ENCODE measurements around the gene ZBTB42. TPM values are rescaled to one million over a fixed set of nuclear protein-coding genes. Genes with fewer than 3 reads are reported as not detected.
"Not testable (repeated sequence)": the region's sequence is repeated elsewhere in the genome, so short reads cannot be mapped to it uniquely, and the experiment has no call there.

ZBTB42 gene
- total and polyA plus RNA-seq, 12 donors = 1.8 to 9.2 (median 5.9) TPM

DNA sequence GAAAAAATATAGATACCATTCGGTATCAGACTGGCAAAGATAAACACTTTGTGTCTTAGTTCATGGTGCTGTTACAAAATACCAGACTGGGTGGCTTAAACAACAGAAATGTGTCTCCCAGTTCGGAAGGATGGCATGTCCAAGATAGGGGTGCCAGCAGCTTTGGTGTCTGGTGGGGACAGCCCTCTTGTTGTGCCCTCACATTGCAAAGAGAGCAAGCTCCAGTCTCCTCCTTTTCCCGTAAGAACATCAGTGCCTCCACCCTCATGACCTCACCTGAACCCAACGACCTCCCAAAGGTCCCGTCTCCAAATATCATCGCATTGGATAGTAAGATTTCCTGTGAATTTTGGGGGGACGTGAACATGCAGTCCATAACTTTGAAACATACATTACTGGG, 12.4 kb downstream of the ZBTB42 start:
- DNase-seq = no peak
- Histone ChIP-seq H3K27ac (no peak overlapping the region), H3K36me3 (peaks cover 0 to 6% (median 0%) of the 10 kb centered on the region in 9 donors), H3K4me3 (no peak overlapping the region), H3K27me3 (no peaks in the 10 kb centered on the region), H3K9me3 (peaks cover 0 to 6% (median 0%) of the 10 kb centered on the region in 11 donors), H3K4me1 (peaks cover 0 to 34% (median 30%) of the 10 kb centered on the region in 9 donors)
- no peak for TF ChIP-seq CTCF (IDR thresholded peaks at IDR 0.05)
- WGBS, 2 donors = 91% methylated on average over 7 of the region's 7 CpGs
- ATAC-seq = no peak
- intact Hi-C loops (cut with DNase I) = no loop called here

DNA sequence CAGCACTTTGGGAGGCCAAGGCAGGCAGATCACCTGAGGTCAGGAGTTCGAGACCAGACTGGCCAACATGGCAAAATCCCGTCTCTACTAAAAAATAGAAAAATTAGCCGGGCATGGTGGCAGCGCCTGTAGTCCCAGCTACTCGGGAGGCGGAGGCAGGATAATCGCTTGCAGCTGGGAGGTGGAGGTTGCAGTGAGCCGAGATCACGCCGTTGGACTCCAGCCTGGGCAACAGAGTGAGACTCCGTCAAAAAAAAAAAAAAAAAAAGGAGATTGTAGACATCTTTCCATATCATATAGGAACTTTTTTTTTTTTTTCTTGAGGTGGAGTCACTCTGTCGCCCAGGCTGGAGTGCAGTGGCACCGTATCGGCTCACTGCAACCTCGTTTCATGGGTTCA, 13.8 kb downstream of the ZBTB42 start:
- H3K9me3 ChIP-seq; H3K36me3 ChIP-seq; intact Hi-C loops (cut with DNase I); ATAC-seq; DNase-seq; H3K27me3 ChIP-seq: not testable (repeated sequence)
- WGBS, 2 donors = 84 to 88% methylated on average over 15 of the region's 15 CpGs
- peaks cover 0 to 34% (median 30%) of the 10 kb centered on the region in 9 donors for H3K4me1 ChIP-seq
- peak overlapping the region in 9 of 10 donors; percentile 76 to 97 (median 91) for H3K4me3 ChIP-seq
- peak overlapping the region in 6 of 10 donors; percentile 92 to 98 (median 96) for H3K27ac ChIP-seq

DNA sequence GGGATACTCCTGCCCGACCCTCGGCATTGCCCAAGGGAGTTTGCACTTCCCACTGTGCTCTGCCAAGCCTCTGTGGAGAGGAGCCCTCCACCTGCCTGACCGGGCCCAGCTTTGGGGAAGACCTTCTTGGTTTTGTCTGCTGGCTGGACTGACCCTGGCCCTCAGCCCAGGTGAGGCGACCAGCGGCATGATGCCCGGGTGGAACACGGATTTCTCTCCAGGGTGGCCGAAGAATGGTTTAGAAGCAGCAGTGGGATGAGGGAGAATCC, 15.6 kb downstream of the ZBTB42 start:
- TF ChIP-seq CTCF (IDR thresholded peaks at IDR 0.05) = no peak

DNA sequence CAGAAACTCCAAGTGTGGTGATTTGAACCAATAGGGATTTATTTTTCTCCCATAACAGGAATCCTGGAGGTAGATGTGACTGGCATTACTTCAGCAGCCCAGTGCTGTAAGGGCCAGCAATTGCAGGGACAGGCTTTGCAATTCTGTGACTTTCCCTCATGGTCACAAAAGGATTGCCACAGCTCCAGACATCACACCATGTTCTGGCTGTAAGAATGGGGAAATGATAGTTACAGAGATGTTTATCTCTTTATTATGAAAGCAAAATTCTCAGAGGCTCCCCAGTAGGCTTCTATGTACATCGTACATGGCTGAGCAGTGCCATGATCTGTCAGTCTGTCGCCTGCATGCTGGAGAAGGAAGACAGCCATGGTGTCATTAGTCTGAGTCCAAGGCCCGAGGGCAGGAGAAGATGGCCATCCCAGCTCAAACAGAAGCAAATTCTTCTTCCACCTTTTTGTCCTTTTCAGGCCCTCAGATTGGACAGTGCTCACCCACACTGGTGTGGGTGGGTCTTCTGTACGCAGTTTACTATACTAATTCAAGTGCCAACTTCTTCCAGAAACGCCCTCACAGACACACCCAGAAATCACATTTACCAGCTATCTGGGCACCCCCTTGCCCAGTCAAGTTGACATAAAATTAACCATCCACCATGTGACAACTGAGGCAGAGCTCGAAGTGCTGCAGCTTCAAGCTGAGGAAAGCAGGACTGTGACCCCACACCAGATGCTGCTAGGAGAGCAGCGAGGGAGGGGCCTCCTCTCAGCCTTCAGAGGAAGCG, 17.2 kb downstream of the ZBTB42 start:
- H3K27me3 ChIP-seq = no peaks in the 10 kb centered on the region
- peaks cover 0 to 7% (median 0%) of the 10 kb centered on the region in 11 donors for H3K9me3 ChIP-seq
- WGBS, 2 donors = 96 to 97% methylated on average over 8 of the region's 8 CpGs
- no peak for DNase-seq
- no peak for TF ChIP-seq CTCF (IDR thresholded peaks at IDR 0.05)
- H3K27ac ChIP-seq = no peak overlapping the region
- H3K4me1 ChIP-seq = peaks cover 0 to 39% (median 32%) of the 10 kb centered on the region in 9 donors
- peaks cover 0 to 6% (median 0%) of the 10 kb centered on the region in 9 donors for H3K36me3 ChIP-seq
- H3K4me3 ChIP-seq = no peak overlapping the region
- no peak for ATAC-seq
- intact Hi-C loops (cut with DNase I) = loop anchor here in 1 of 10 donors (2.0 kb wide), 1 partner anchor 63 kb away; no protein-coding TSS in a partner anchor

More for the DNA sequence above, 15.6 kb downstream of the ZBTB42 start:
- H3K4me3 ChIP-seq = peak overlapping the region; percentile 76 to 97 (median 92)
- ATAC-seq (peak in 1 of 8 donors; percentile 5), DNase-seq (no peak)
- H3K27me3 ChIP-seq = no peaks in the 10 kb centered on the region
- H3K27ac ChIP-seq = peak overlapping the region; percentile 85 to 99 (median 96)
- intact Hi-C loops (cut with DNase I) = no loop called here
- 3 to 5% methylated on average over 8 of the region's 8 CpGs for WGBS, 2 donors
- H3K36me3 ChIP-seq = peaks cover 0 to 6% (median 0%) of the 10 kb centered on the region in 9 donors
- H3K4me1 ChIP-seq = peaks cover 0 to 39% (median 32%) of the 10 kb centered on the region in 9 donors
- peaks cover 0 to 7% (median 0%) of the 10 kb centered on the region in 11 donors for H3K9me3 ChIP-seq

GRCh38 chr14:104818714-104819161, 17.8 kb downstream of the ZBTB42 start:
- DNase-seq (no peak), ATAC-seq (no peak)
- Histone ChIP-seq H3K4me3 (no peak overlapping the region), H3K36me3 (peaks cover 0 to 2% (median 0%) of the 10 kb centered on the region in 9 donors), H3K4me1 (peaks cover 0 to 39% (median 29%) of the 10 kb centered on the region in 9 donors), H3K27ac (no peak overlapping the region), H3K27me3 (no peaks in the 10 kb centered on the region), H3K9me3 (peaks cover 0 to 7% (median 0%) of the 10 kb centered on the region in 11 donors)
- intact Hi-C loops (cut with DNase I) = loop anchor here in 1 of 10 donors (2.0 kb wide), 1 partner anchor 64 kb away; no protein-coding TSS in a partner anchor
- 92 to 96% methylated on average over 9 of the region's 9 CpGs for WGBS, 2 donors
- no peak for TF ChIP-seq CTCF (IDR thresholded peaks at IDR 0.05)

Measured in heart right ventricle (tissue), 16 donors.